ENCODE data around the gene SLC34A3. TPM values are rescaled to one million over a fixed set of nuclear protein-coding genes. Genes with fewer than 3 reads are reported as not detected.
"Not testable (repeated sequence)": the region's sequence is repeated elsewhere in the genome, so short reads cannot be mapped to it uniquely, and the experiment has no call there.

Gene SLC34A3
- polyA plus RNA-seq, 4 donors: 0.37 to 13.7 (median 5.2) TPM

- DNase-seq (ENCODE audit: low read depth in 4 of 4, low spot score in 3 of 4): no peak
Measured at GRCh38 chr9:137253717-137254623, 23.3 kb downstream of the SLC34A3 start.

- peak; percentile 65 to 84 (median 78) for DNase-seq (ENCODE audit: low read depth in 4 of 4, low spot score in 3 of 4)
Measured at GRCh38 chr9:137254624-137255447, 24.1 kb downstream of the SLC34A3 start, which contains the start of gene NELFB. TSS of gene NELFB (plus strand) at chr9:137255327.

GRCh38 chr9:137255448-137256114 lies 24.9 kb downstream of the SLC34A3 start:
- no peak for DNase-seq (ENCODE audit: low read depth in 4 of 4, low spot score in 3 of 4)

GRCh38 chr9:137256362-137256761 lies 25.7 kb downstream of the SLC34A3 start:
- no peak for DNase-seq (ENCODE audit: low read depth in 4 of 4, low spot score in 3 of 4)

- DNase-seq (ENCODE audit: low read depth in 4 of 4, low spot score in 3 of 4): no peak
Measured at GRCh38 chr9:137256856-137257255, 26.2 kb downstream of the SLC34A3 start.

GRCh38 chr9:137262173-137262908 lies 31.6 kb downstream of the SLC34A3 start:
- not testable (repeated sequence) for DNase-seq (ENCODE audit: low read depth in 4 of 4, low spot score in 3 of 4)

- no peak for DNase-seq (ENCODE audit: low read depth in 4 of 4, low spot score in 3 of 4)
Measured at GRCh38 chr9:137262909-137263285, 32.2 kb downstream of the SLC34A3 start.

- DNase-seq (ENCODE audit: low read depth in 4 of 4, low spot score in 3 of 4): no peak
Measured at GRCh38 chr9:137263506-137263905, 32.8 kb downstream of the SLC34A3 start.

- no peak for DNase-seq (ENCODE audit: low read depth in 4 of 4, low spot score in 3 of 4)
Measured at GRCh38 chr9:137264067-137264466, 33.4 kb downstream of the SLC34A3 start.

- no peak for DNase-seq (ENCODE audit: low read depth in 4 of 4, low spot score in 3 of 4)
Measured at GRCh38 chr9:137265496-137266161, 34.9 kb downstream of the SLC34A3 start.

GRCh38 chr9:137266162-137266527 lies 35.4 kb downstream of the SLC34A3 start:
- DNase-seq (ENCODE audit: low read depth in 4 of 4, low spot score in 3 of 4): no peak

GRCh38 chr9:137266585-137267453 lies 36.1 kb downstream of the SLC34A3 start:
- DNase-seq (ENCODE audit: low read depth in 4 of 4, low spot score in 3 of 4): no peak

- no peak for DNase-seq (ENCODE audit: low read depth in 4 of 4, low spot score in 3 of 4)
Measured at GRCh38 chr9:137267933-137268355, 37.2 kb downstream of the SLC34A3 start.

GRCh38 chr9:137268538-137269201 lies 38.0 kb downstream of the SLC34A3 start:
- DNase-seq (ENCODE audit: low read depth in 4 of 4, low spot score in 3 of 4): no peak

GRCh38 chr9:137269231-137269772 lies 38.6 kb downstream of the SLC34A3 start:
- DNase-seq (ENCODE audit: low read depth in 4 of 4, low spot score in 3 of 4): no peak

GRCh38 chr9:137270929-137271695 lies 40.4 kb downstream of the SLC34A3 start:
- no peak for DNase-seq (ENCODE audit: low read depth in 4 of 4, low spot score in 3 of 4)

- DNase-seq (ENCODE audit: low read depth in 4 of 4, low spot score in 3 of 4): no peak
Measured at GRCh38 chr9:137271696-137272076, 41.0 kb downstream of the SLC34A3 start.

All from left renal pelvis (tissue), 4 donors.